NCI-H524 (cell line): ENCODE measurements around the gene ZNF77.
"Not testable (repeated sequence)": the region's sequence is repeated elsewhere in the genome, so short reads cannot be mapped to it uniquely, and the experiment has no call there.

ENCODE experiments used
- DNase-seq, 2 experiments: peaks; one replicate each; lab custom pipeline; 2025; lab: John Stamatoyannopoulos, UW

ZNF77 gene

DNA sequence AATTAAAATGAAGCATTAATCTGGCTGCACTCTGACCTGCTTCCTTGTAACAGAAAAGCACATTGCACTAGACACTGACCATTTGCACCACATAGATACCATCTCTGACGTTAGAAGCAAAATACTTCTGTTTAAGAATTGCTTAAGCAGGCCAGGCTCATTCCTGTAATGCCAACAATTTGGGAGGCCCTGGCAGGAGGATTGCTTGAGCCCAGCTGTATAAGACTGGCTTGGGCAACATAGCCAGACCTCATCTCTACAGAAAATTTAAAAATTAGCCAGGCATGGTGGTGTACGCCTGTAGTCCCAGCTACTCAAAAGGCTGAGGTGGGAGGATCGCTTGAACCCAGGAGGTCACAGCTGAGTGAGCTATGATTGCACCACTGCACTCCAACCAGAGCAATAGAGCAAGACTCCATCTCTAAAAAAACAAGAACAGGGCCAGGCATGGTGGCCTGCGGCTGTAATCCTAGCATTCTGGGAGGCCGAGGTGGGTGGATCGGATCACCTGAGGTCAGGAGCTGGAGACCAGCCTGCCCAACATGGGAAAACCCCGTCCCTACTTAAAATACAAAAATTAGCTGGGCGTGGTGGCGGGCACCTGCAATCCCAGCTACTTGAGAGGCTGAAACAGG is 25.5 kb upstream of the ZNF77 start:
- DNase-seq = no peak

DNA sequence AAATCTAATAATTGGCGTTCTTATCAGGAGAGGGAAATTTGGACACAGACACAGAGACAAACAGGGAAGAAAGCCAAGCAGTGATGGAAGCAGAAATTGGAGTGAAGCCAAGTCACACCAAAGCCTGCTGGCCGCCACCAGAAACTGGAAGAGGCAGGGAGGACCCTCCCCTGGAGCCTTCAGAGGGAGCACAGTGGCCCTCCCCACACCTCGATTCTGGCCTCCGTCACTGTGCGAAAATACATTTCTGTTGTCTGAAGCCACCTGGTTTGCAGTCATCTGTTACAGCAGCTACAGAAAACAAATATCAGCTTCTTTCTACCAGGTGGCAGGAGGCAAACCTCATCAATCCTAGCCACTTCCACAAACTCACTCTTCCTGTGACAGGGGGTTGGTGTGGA is 24.3 kb upstream of the ZNF77 start:
- DNase-seq = no peak

DNA sequence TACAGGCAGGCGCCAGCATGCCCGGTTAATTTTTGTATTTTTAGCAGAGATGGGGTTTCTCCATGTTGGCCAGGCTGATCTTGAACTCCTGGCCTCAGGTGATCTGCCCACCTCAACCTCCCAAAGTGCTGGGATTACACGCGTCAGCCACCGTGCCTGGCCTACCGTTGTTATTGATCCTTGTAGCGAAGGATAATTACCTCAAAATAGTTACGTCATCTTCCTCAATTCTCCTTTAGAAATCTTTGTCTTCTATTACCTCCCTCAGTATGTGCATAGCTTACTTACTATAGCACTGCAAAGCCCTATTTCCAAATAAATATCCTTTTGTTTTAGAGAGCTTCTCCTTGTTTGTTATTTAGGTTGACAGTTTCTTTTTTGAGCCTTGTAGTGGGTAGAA is 23.2 kb upstream of the ZNF77 start:
- no peak for DNase-seq

- DNase-seq = no peak
Measured at GRCh38 chr19:2964874-2965273, 20.1 kb upstream of the ZNF77 start.

DNA sequence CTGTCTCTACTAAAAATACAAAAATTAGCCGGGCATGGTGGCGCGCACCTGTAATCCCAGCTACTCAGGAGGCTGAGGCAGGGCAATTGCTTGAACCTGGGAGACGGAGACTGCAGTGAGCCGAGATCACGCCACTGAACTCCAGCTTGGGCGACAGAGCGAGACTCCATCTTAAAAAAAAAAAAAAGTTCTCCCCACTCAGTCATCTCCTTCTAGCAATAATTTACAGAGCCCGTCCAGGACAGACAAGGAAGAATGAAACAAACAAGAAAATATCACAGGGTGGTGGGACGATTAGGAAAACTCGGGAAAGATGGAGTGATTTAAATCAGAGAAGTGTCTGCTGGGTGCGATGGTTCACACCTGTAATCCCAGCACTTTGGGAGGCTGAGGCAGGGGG is 18.9 kb upstream of the ZNF77 start:
- not testable (repeated sequence) for DNase-seq

- no peak for DNase-seq
Measured at GRCh38 chr19:2963122-2963521, 18.4 kb upstream of the ZNF77 start.

GRCh38 chr19:2962018-2962670 is 17.4 kb upstream of the ZNF77 start:
- DNase-seq = peak; percentile 69 to 92

- DNase-seq = no peak
Measured at GRCh38 chr19:2960120-2960519, 15.3 kb upstream of the ZNF77 start.

GRCh38 chr19:2957160-2957559 is 12.4 kb upstream of the ZNF77 start:
- DNase-seq = no peak

- no peak for DNase-seq
Measured at GRCh38 chr19:2952953-2953481, 8.2 kb upstream of the ZNF77 start.

- DNase-seq = peak; percentile 99 to 100
Measured at GRCh38 chr19:2950286-2951124, 5.7 kb upstream of the ZNF77 start.

GRCh38 chr19:2949939-2950285 is 5.1 kb upstream of the ZNF77 start:
- peak in 1 of 2 experiments; percentile 51 for DNase-seq

- no peak for DNase-seq
Measured at GRCh38 chr19:2945575-2946184, 909 bp upstream of the ZNF77 start.

DNA sequence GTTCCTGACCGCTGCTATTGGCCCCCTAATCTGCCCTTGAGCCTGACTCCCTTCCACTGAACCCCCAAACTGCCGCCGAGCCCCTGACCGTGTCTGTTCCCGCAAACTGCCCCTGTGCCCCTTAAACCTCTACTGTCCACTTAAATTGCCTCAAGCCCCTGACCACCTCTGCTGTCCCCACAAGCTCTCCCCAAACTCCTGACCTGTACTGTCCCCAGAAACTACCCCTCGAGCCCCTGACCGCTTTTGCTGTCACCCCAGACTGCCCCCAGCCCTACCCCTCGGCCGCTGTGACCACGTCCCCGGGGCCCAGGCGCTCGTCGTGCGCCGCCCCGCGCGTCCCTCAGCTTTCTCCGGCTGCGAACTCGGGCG is 382 bp downstream of the ZNF77 start:
- no peak for DNase-seq

DNA sequence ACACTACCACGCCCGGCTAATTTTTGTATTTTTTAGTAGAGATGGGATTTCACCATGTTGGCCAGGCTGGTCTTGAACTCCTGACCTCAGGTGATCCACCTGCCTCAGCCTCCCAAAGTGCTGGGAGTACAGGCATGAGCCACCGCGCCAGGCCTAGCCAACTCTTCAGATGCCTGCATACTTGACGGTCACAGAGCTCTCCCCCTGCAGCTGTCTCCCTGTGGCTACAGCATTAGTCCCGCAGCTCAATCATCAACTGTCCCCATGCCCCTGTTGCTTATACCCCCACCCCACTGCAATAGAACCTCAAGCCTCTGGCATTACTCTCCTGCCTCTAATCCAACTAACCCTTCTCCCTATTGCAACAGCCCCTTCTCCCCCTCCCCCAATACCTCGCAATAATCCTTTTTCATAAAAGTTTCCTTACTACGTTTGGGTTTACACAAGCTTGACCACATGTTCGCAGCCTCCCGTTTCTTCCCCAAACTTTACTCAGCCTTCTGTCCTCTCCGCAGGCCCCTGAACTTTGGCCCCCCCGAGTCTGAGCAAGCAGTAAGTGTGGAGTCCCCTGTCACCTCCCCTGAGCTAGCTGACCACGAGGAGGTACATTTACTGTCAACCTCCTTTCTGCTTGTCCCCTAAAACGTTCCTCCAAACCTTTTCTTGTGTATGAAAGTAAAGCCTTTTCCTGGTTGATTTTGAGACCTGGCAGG is 1.7 kb downstream of the ZNF77 start:
- no peak for DNase-seq

GRCh38 chr19:2935863-2936262 is 8.9 kb downstream of the ZNF77 start:
- not testable (repeated sequence) for DNase-seq

DNA sequence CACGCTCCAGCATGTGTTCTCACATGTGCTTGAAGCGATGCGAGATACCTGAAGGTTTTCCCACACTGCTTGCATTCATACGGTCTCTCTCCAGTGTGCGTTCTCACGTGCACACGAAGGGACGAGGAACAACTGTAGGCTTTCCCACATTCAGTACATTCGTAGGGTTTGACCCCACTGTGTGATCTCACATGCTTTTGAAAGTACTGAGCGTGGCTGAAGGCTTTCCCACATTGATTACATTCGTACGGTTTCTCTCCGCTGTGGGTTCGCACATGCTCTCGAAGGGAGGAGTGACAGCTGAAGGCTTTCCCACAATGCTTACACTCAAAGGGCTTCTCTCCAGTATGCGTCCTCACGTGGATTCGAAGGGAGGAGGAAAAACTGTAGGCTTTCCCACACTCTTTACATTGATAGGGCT is 11.3 kb downstream of the ZNF77 start:
- DNase-seq = no peak

GRCh38 chr19:2927032-2927430 is 17.7 kb downstream of the ZNF77 start:
- DNase-seq = no peak

GRCh38 chr19:2926341-2927031 is 18.3 kb downstream of the ZNF77 start:
- DNase-seq = no peak

DNA sequence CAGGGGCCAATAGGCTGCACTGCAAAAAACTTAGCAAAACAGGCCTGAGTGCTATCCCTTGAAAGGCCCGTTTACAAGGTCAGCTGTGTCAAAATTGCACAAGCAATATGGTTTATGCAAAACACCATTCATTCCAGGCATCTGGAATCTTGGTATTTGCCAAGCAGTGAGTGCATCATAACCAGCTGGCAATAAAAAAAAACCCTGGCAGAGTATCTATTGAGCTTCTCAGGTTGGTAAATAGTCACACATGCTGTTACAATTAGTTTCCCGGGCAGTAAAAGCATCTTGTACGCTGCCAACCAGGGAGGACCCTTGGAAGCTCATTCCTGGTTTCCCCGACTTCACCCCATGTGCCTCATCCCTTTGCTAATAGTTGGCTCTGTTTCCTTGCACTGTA is 21.3 kb downstream of the ZNF77 start:
- no peak for DNase-seq

DNA sequence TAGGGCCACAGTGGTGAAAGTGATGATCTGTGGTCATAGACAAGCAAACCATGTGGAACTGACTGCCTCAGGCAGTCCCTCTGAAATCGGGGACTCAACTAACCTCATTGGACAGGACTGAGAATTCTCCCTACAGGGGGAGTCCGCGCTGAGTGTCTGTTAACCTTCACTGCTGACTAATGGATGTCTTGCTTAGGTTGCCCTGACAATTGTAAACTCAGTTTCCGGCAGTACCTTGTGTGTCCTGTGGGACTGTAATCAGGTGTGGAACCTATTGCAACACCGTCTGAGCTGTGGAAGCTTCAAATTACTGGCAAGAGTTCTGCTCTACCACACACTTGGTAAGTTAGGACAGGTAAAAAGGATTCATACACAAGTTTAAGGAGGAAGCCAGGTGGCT is 21.8 kb downstream of the ZNF77 start:
- no peak for DNase-seq
